ENCODE measurements around the gene PCP2. TPM values are rescaled to one million over a fixed set of nuclear protein-coding genes. Genes with fewer than 3 reads are reported as not detected.

Gene PCP2
- total RNA-seq, 1 experiment from 2014 or later = not detected

- DNase-seq (ENCODE audit: low read depth, low spot score) (no peak), ATAC-seq (peak; percentile 65)
- Histone ChIP-seq H3K27ac (ENCODE audit: low read length) (peak overlapping the region; percentile 69), H3K36me3 (ENCODE audit: control insufficient read depth, insufficient read depth, low read length) (no peaks in the 10 kb centered on the region; the same call in 1 of the 2 replicates), H3K4me3 (ENCODE audit: low read depth in 2 of 2, low read length in 2 of 2) (peak overlapping the region; percentile 67 to 85), H3K9me3 (ENCODE audit: control insufficient read depth, insufficient read depth, low read depth, low read length) (no peaks in the 10 kb centered on the region), H3K27me3 (ENCODE audit: control insufficient read depth, insufficient read depth, low read length) (no peaks in the 10 kb centered on the region), H3K4me1 (ENCODE audit: control insufficient read depth, insufficient read depth, low read length) (no peaks in the 10 kb centered on the region; the same call in 1 of the 2 replicates)
- in situ Hi-C loops (cut with HindIII; ENCODE audit: low pct_unique_long_range_greater_than_20kb, low sequenced_read_pairs) (no loop called here), intact Hi-C loops (cut with micrococcal nuclease; ENCODE audit: unreplicated experiment) (loop anchor here (5.0 kb wide), 1 partner anchor 114 kb away; no protein-coding TSS in a partner anchor)
- no TSS peak for BruUV-seq (replicated peaks)
- TF ChIP-seq REST (IDR thresholded peaks at IDR 0.05; ENCODE audit: insufficient read depth in 1 of 2, low read depth in 2 of 2, low read length in 1 of 2) = no peak
- no peak for TF ChIP-seq TCF7L2 (IDR thresholded peaks at IDR 0.05; ENCODE audit: low read depth, low read length)
- TF ChIP-seq, protein P1, sequence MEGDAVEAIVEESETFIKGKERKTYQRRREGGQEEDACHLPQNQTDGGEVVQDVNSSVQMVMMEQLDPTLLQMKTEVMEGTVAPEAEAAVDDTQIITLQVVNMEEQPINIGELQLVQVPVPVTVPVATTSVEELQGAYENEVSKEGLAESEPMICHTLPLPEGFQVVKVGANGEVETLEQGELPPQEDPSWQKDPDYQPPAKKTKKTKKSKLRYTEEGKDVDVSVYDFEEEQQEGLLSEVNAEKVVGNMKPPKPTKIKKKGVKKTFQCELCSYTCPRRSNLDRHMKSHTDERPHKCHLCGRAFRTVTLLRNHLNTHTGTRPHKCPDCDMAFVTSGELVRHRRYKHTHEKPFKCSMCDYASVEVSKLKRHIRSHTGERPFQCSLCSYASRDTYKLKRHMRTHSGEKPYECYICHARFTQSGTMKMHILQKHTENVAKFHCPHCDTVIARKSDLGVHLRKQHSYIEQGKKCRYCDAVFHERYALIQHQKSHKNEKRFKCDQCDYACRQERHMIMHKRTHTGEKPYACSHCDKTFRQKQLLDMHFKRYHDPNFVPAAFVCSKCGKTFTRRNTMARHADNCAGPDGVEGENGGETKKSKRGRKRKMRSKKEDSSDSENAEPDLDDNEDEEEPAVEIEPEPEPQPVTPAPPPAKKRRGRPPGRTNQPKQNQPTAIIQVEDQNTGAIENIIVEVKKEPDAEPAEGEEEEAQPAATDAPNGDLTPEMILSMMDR (IDR thresholded peaks at IDR 0.05) = no peak; the same call in 1 of the 2 replicates
- no peak for TF ChIP-seq POLR2AphosphoS5 (IDR thresholded peaks at IDR 0.05; ENCODE audit: low read depth, low read length)
- TF ChIP-seq SIN3A (IDR thresholded peaks at IDR 0.05; ENCODE audit: borderline replicate concordance, insufficient read depth, low read depth, low read length) = no peak
- ChIA-PET POLR2A (no interaction called here), CTCF (interaction anchor here (0.6 to 0.9 kb wide), 6 partner anchors 13 to 208 kb away, joined by 3 to 12 read pairs (median 4); partner anchors contain the start of gene RETN)
Observed at GRCh38 chr19:7681340-7682174, 48.0 kb upstream of the PCP2 start.

GRCh38 chr19:7680606-7681339 lies 47.3 kb upstream of the PCP2 start, which contains the start of gene TRAPPC5:
TSS of gene TRAPPC5 (plus strand) at chr19:7680833. CDS start at chr19:7682254, 1,421 bp downstream.
- in situ Hi-C loops (cut with HindIII; ENCODE audit: low pct_unique_long_range_greater_than_20kb, low sequenced_read_pairs) = no loop called here
- DNase-seq (ENCODE audit: low read depth, low spot score) (no peak), ATAC-seq (peak; percentile 85)
- Histone ChIP-seq H3K4me3 (ENCODE audit: low read depth in 2 of 2, low read length in 2 of 2) (peak within 1 kb of the TSS; percentile 67 to 85), H3K4me1 (ENCODE audit: control insufficient read depth, insufficient read depth, low read length) (no peaks in the 10 kb centered on the region; the same call in 1 of the 2 replicates), H3K9me3 (ENCODE audit: control insufficient read depth, insufficient read depth, low read depth, low read length) (no peaks in the 10 kb centered on the region), H3K27ac (ENCODE audit: low read length) (peak within 1 kb of the TSS; percentile 69), H3K27me3 (ENCODE audit: control insufficient read depth, insufficient read depth, low read length) (no peaks in the 10 kb centered on the region), H3K36me3 (ENCODE audit: control insufficient read depth, insufficient read depth, low read length) (no peaks in the 10 kb centered on the region; the same call in 1 of the 2 replicates)
- intact Hi-C loops (cut with micrococcal nuclease; ENCODE audit: unreplicated experiment) = loop anchor here (5.0 kb wide), 1 partner anchor 113 kb away; no protein-coding TSS in a partner anchor
- CTCF ChIA-PET = interaction anchor here (0.6 to 0.9 kb wide), 6 partner anchors 12 to 208 kb away, joined by 3 to 12 read pairs (median 4); partner anchors contain the start of gene RETN
- BruUV-seq (replicated peaks) = no TSS peak
- POLR2A ChIA-PET = no interaction called here
- TF ChIP-seq TCF7L2 (IDR thresholded peaks at IDR 0.05; ENCODE audit: low read depth, low read length) (0 out of 2 replicates have a peak, but pooled peaks have one; percentile 3), REST (IDR thresholded peaks at IDR 0.05; ENCODE audit: insufficient read depth in 1 of 2, low read depth in 2 of 2, low read length in 1 of 2) (peak in 1 of 2 experiments; percentile 45; a peak in 1 of 4 replicates), POLR2AphosphoS5 (IDR thresholded peaks at IDR 0.05; ENCODE audit: low read depth, low read length) (no peak), SIN3A (IDR thresholded peaks at IDR 0.05; ENCODE audit: borderline replicate concordance, insufficient read depth, low read depth, low read length) (peak; percentile 66; the same call in 1 of the 2 replicates)
- TF ChIP-seq, protein P1 (IDR thresholded peaks at IDR 0.05) = peak; percentile 97
